Measurements from ENCODE around the gene C3orf18. TPM values are rescaled to one million over a fixed set of nuclear protein-coding genes. Genes with fewer than 3 reads are reported as not detected.
A peak's percentile ranks its signal among the peaks of the same experiment; 100 is the strongest.

C3orf18 gene
- total and polyA plus RNA-seq, 7 donors = 1.8 to 28.0 (median 13.3) TPM

GRCh38 chr3:50585919-50586762 is 18.6 kb upstream of the C3orf18 start:
- H3K9me3 ChIP-seq = no peaks in the 10 kb centered on the region
- 92 to 93% methylated on average over 6 of the region's 6 CpGs for WGBS, 2 donors
- no peaks in the 10 kb centered on the region for H3K27me3 ChIP-seq
- no peak overlapping the region for H3K27ac ChIP-seq
- intact Hi-C loops (cut with DNase I) = no loop called here
- H3K36me3 ChIP-seq = peaks cover 0 to 19% (median 4%) of the 10 kb centered on the region in 4 donors
- H3K4me1 ChIP-seq = peaks cover 0 to 3% (median 0%) of the 10 kb centered on the region in 4 donors
- H3K4me3 ChIP-seq = no peak overlapping the region
- no peak for DNase-seq
- TF ChIP-seq EP300 (IDR thresholded peaks at IDR 0.05) (no peak), POLR2A (IDR thresholded peaks at IDR 0.05) (no peak), POLR2AphosphoS5 (IDR thresholded peaks at IDR 0.05) (no peak), CTCF (IDR thresholded peaks at IDR 0.05) (no peak)

- Histone ChIP-seq H3K9me3 (no peaks in the 10 kb centered on the region), H3K36me3 (peaks cover 0 to 35% (median 8%) of the 10 kb centered on the region in 4 donors), H3K27me3 (no peaks in the 10 kb centered on the region), H3K27ac (peak overlapping the region in 2 of 4 donors; percentile 6 to 32), H3K4me3 (no peak overlapping the region), H3K4me1 (no peaks in the 10 kb centered on the region)
- intact Hi-C loops (cut with DNase I) = no loop called here
- TF ChIP-seq POLR2A (IDR thresholded peaks at IDR 0.05) (no peak), POLR2AphosphoS5 (IDR thresholded peaks at IDR 0.05) (no peak), CTCF (IDR thresholded peaks at IDR 0.05) (no peak), EP300 (IDR thresholded peaks at IDR 0.05) (no peak)
- 83 to 87% methylated on average over 2 of the region's 2 CpGs for WGBS, 2 donors
- no peak for DNase-seq
Observed at GRCh38 chr3:50584391-50584790, 16.8 kb upstream of the C3orf18 start.

GRCh38 chr3:50583897-50584296 is 16.4 kb upstream of the C3orf18 start:
- Histone ChIP-seq H3K27me3 (no peaks in the 10 kb centered on the region), H3K27ac (peak overlapping the region in 2 of 4 donors; percentile 6 to 20), H3K36me3 (peaks cover 0 to 36% (median 10%) of the 10 kb centered on the region in 4 donors), H3K9me3 (no peaks in the 10 kb centered on the region), H3K4me3 (no peak overlapping the region), H3K4me1 (no peaks in the 10 kb centered on the region)
- intact Hi-C loops (cut with DNase I) = no loop called here
- TF ChIP-seq POLR2A (IDR thresholded peaks at IDR 0.05) (no peak), EP300 (IDR thresholded peaks at IDR 0.05) (peak in 1 of 4 donors; percentile 13), POLR2AphosphoS5 (IDR thresholded peaks at IDR 0.05) (peak; percentile 57 to 61 (median 59))
- peak; percentile 93 for DNase-seq
- 88 to 93% methylated on average over 6 of the region's 6 CpGs for WGBS, 2 donors

DNA sequence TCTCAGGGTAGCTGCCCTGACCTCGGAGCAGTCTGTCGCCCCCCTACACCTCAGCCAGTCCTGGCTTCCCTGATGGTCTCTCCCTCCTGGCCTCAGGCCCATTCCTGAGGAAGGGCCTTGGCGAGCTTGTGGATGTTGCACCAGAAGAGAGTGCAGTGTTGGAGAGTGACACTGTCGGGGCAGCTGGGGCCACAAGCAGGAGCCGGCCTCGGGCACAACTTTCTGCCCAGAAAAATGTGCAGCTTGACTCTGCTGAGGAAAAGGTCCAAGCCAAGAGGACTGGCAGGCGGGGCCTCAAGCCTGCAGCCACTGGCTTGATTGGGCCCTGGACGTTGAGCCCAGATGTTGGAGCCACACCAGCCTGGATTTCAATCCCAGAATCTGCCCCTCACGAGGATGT is 14.5 kb upstream of the C3orf18 start:
- 79% methylated on average over 9 of the region's 9 CpGs for WGBS, 2 donors
- Histone ChIP-seq H3K36me3 (peaks cover 0 to 51% (median 17%) of the 10 kb centered on the region in 4 donors), H3K4me1 (no peaks in the 10 kb centered on the region), H3K27ac (no peak overlapping the region), H3K4me3 (no peak overlapping the region), H3K27me3 (no peaks in the 10 kb centered on the region), H3K9me3 (no peaks in the 10 kb centered on the region)
- DNase-seq = no peak
- intact Hi-C loops (cut with DNase I) = no loop called here
- TF ChIP-seq POLR2A (IDR thresholded peaks at IDR 0.05) (no peak), POLR2AphosphoS5 (IDR thresholded peaks at IDR 0.05) (no peak), EP300 (IDR thresholded peaks at IDR 0.05) (no peak), CTCF (IDR thresholded peaks at IDR 0.05) (no peak)

DNA sequence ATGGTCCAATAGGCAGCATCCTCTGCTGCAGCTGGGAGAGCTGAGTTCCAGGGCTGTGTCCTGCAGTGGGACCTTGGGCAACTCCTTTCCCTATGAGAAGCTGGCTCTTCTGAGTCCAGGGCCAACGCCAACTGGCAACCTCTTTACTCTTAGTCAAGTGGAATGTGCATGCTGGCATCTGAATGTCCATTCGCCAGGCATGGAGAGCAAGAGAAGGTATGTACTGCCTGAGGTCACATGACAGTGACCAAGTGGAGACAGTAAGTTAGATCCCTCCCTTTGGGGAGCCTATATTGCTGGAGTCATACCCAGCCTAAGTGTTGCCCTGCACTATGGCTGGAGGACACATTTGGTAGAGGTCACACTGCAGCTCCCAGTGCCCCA is 13.9 kb upstream of the C3orf18 start:
- TF ChIP-seq POLR2A (IDR thresholded peaks at IDR 0.05) (no peak), POLR2AphosphoS5 (IDR thresholded peaks at IDR 0.05) (no peak), EP300 (IDR thresholded peaks at IDR 0.05) (no peak), CTCF (IDR thresholded peaks at IDR 0.05) (no peak)
- WGBS, 2 donors = 96 to 97% methylated on average over 2 of the region's 2 CpGs
- Histone ChIP-seq H3K36me3 (peaks cover 0 to 57% (median 21%) of the 10 kb centered on the region in 4 donors), H3K4me3 (no peak overlapping the region), H3K4me1 (no peaks in the 10 kb centered on the region), H3K27ac (no peak overlapping the region), H3K9me3 (no peaks in the 10 kb centered on the region), H3K27me3 (no peaks in the 10 kb centered on the region)
- no peak for DNase-seq
- intact Hi-C loops (cut with DNase I) = no loop called here

Measured in sigmoid colon (tissue), 7 donors.